Putamen (tissue), 1 donor: Measurements from ENCODE around the gene COL3A1.

Source experiments
- DNase-seq: peaks from one replicate; pipeline ENCODE4 v3.0.0-alpha.2; 2016; ENCODE audit warnings: low spot score

The COL3A1 gene

DNA sequence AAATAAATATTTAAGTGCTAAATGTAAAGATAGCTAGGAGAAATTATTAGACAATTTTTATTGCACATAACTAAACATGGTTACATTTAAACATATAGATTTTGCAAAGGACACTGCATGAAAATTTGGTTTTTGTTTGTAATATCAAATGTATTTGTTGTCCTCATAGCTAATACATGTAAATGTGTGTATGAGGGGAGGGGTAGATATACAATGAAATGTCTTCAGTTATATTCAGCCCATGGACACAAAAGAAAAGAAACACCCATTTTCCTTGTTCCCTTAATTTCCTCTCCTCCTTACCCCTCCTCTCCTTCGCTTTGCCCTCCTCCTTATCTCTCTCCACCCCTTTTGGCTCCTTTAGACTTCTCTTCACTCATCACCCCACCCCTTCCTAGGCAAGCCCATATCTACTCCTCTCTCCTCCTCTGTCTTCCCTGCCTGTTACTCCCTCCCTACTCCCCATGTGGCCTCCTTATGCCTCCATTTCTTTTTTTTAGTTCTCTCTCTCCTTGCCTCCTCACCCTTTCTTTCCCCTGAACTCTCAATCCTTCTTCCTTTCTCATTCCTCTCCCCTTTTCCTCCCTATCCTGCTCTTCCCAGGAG lies 1.4 kb downstream of the COL3A1 start:
- DNase-seq = no peak

DNA sequence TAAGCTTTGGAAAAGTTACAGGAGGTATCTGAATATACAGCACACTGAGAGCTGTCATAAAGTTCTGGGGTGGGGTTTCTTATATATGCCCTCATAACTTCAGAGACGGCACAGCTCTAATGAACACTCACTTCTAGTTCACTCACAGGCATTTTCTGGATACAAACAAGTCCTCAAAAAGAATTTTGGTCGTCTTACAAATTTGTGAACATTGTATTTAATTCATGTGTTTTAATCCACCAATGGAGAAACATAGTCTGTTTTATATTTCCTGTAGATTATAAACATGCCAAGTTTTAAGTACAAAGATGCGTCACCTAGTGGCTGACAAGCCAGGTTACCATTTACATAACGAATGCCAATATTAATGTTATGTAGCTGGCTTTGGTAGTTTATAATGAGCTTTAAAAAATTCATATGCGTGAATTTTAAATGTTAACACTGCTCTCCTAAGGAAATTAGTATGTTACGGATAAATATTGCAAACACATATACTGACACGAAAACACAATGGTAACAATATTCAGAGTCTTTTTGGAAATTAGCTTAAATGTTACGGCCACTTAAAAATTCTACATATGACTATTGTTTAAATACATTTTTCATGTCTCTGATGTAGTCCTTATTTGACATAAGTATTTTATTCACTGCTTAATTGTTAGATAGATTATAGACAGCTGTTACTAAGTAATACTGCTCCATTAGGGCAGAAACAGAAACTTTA lies 2.5 kb downstream of the COL3A1 start:
- no peak for DNase-seq

DNA sequence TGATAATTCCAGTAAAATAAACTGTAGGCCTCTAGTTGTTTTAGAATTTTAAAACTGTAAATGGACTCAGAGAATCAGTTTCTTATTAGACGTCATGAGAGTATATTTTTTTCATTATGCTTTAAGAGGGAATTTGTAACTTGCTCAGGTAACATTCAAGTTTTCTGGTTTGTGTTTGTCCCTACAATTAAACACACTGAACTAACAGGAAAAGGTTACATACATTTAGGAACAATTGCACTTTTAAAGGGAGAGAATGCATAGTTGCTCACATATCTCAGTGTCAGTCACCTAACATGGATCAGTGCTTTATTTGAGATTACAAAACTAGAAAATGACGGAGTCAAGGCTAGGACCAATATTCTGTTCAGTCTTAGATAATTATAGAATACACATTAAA lies 3.1 kb downstream of the COL3A1 start:
- DNase-seq = no peak

DNA sequence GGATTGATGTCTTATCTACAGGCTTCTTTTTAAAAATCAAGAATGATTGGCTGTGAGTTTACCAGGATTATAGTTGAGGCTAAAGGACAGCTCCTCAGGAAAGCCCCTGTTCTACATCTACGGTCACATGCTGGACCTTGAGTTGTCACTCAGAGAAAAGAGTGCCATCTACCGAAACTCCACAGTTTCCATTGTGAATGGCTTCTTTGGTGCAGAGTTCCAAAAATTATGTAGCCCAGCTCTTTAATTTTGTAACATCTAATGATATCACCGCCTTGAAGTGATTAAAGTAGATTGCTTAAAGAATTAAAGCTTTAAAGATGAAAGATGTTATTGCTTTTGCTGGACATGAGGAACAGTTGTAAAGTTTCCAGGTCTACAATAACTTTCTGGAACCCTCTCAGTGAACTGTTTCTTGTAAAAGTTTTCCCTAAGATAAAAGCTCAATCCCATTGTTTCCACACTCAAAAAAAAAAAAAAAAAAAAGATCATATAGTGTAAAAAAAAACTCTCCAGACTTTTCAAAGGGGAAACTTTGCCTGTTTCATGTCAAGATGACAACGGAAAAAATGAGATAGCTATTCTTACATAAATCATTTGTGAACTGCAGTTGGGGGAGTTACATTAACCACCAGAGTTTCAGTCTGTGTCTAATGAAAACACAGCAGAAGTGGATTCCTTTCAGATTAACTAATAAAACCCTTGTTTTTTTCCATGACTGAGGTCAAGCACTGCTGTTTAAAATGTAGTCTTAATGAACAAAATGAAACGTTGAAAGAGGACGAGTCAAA lies 4.3 kb downstream of the COL3A1 start:
- no peak for DNase-seq

DNA sequence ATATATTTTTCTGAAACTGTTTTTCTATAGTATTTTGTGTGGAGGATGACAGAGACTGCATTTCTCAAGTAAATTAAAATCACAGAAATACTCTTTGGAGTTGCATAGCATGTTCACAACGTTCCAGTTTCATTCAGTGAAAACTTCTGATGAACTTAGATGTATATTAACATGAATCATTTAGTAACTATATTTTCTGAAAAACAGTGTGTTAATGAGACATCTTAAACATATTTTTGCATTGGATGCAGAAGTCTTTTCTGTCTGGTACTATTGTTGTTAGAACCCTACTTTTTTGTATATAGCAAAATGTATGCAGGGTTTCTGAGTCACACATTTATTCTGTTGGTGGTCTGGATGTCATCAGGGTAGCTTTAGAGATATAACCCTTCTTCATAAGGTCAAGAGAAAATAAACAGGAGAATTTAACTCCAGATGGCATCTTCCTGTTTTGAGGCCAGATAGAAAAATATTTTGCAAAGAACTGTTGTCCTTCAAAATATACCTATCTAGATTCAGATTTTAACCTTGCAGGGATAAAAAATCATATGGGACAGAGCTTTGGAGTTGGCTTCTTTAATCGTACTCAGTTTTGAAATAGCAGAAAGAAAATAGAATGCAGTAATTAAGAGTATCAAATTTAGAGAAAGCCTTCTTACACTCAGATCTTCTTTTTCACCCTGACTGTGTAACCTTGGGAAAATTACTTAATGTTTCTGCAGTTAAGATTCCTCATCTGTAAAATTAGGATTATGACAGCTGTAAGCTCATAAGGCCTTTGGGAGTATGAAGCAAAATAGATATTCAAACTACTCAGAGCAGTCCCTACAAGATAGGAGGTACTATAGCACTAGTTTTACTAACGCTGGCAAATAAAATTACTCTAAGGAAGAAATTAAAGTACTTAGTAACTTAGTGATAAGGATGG lies 5.3 kb downstream of the COL3A1 start:
- DNase-seq = no peak

DNA sequence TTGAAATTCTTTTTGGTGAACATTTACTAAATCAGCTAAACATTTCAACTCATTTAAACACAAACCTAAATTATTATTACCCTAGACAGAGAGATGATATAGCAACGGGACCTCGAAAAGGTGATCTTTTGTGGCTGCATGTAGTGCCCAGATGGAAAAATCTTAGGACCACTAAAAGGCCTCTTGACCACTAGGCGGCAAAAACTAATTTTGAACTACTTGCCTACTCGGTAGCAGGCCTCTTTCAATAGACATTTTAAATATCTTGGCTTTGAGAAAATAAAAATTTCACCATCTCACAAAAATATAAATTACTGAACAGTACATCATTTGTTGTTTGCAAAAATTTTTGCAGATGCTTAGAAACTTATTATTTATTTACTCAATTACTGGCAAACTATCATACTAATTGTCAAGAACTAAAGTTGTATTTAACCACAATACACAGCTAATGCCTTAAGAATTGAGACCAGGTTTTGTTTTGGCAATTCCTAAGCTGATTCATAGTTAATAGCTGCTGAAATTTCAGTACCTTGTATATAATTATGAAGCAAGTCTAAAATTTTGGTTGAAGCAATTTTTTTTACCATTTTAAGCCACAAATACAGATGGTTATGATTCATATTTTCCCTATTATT lies 9.4 kb downstream of the COL3A1 start:
- no peak for DNase-seq

DNA sequence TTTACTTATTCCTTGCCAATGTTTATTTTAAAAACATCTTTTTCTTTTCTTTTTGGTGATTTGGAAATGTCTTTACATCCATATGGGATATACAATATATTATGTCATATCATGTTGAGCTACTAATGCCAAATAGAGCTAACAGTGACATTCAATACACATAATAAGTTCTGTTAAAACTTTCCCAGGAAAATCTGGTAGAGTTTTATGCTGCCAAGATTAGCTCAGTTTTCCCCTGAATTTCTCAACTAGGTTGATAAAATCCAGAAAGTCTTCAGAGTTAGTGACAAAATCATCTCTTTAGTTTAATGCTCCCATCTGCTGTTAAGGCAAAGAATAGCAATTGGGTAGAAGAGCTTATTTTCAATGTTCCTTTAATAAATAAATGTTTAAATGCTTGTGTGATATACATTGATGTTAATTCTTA lies 9.9 kb downstream of the COL3A1 start:
- no peak for DNase-seq

DNA sequence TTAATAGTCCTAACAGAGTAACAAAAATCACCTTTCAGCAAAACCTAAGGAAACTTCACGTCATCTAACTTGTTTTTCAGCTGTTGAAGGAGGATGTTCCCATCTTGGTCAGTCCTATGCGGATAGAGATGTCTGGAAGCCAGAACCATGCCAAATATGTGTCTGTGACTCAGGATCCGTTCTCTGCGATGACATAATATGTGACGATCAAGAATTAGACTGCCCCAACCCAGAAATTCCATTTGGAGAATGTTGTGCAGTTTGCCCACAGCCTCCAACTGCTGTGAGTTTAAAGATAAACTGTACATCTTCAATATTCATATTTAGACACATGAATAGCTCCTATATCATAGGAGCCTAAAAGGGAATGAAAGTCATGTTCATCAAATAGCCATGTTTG lies 10.5 kb downstream of the COL3A1 start:
- no peak for DNase-seq

DNA sequence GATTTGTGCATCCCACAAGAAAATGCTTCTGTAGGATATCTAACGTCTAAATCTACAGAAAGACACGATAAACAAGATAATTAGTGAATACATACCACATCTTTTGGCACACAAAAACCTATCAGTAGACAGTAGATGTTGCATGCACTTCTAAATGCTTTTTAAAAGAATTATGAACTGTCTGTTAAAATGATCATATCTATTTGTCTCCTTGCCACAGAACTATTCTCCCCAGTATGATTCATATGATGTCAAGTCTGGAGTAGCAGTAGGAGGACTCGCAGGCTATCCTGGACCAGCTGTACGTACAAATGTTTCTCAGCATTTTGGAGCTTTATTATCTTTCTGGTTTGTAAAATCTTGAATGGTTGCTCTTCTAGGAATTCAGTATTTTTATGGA lies 12.7 kb downstream of the COL3A1 start:
- no peak for DNase-seq

DNA sequence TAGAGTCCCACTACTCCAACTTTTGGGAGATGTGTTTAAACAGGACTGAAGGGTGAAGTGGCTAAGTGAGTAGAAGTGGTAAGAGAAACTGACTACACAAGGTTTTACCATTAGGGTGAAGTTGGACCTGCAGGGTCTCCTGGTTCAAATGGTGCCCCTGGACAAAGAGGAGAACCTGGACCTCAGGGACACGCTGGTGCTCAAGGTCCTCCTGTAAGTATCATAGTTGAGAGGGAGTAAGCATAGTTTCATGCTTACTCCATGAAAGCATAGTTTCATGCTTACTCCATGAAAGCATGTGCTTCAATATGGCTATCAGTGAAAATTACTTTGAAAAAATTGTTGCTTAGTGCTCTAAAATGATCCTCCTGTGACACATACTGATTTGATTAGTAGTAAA lies 19.1 kb downstream of the COL3A1 start:
- no peak for DNase-seq

DNA sequence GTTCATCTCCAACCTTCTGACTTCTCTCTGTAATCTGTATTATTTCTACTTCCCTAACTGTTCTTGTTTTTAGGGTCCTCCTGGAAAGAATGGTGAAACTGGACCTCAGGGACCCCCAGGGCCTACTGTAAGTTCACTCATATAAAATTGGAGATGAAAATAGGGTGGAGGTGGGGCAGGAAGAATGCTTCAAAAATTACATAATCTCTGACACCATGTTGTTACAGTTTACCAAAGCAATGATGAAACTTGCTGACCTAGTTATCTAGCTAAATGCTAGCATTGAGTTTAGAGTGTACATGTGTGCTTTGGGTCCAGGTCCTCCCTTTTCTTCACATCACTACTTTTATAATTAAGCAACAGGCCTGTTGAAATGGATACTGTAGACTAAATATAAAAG lies 23.1 kb downstream of the COL3A1 start:
- no peak for DNase-seq

DNA sequence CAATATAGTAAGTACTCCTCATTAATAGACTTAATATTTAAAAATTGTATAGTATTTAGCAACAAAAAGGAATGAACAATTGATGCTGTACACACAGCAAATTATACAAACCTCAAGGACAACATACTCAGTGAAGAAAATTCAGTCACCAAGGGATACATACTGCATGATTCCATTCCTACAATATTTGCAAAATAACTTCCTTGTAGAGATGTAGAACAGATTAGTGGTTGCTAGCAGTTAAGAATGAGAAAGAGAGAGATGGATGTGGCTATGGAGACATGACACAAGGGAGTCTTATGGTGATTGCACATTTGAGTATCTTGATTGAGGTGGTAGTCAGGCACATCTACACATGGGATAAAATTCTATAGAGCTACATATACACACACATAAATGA lies 26.0 kb downstream of the COL3A1 start:
- DNase-seq = no peak

DNA sequence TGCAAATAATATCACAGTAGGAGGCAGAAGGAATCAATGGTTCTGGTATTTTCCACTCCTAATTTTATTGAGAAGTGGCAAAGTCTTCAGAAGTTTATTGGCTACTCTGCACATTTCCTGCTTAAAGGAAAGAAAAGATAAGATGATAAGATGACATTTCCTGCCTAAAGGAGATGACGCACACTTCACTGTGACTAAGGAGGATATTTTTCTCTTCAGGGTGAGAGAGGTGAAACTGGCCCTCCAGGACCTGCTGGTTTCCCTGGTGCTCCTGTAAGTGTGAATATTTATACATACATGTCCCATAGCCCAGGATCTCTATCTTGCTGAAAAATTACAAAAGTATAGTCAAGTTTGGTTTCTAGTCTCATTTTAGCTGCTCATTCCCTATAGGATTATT lies 27.9 kb downstream of the COL3A1 start:
- no peak for DNase-seq

DNA sequence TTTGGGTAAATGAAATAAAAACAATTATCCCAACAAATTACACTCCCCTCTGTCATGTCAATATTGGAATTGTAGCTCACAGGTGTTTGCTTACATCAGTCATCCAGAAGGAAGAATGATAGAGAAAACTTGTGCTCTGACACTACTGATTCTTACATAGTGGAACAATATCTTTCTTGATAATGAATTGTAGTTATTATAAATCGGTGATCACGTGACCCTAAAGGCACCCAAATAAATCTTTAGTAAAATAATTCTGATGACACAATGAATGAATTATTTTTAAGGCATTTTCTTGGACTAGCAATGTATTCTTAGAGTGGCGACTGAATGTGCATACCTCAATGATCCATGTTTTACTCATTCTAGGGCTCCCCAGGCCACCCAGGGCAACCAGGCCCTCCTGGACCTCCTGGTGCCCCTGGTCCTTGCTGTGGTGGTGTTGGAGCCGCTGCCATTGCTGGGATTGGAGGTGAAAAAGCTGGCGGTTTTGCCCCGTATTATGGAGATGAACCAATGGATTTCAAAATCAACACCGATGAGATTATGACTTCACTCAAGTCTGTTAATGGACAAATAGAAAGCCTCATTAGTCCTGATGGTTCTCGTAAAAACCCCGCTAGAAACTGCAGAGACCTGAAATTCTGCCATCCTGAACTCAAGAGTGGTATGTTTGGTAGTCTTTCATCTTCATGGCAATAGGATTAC lies 34.5 kb downstream of the COL3A1 start:
- no peak for DNase-seq

DNA sequence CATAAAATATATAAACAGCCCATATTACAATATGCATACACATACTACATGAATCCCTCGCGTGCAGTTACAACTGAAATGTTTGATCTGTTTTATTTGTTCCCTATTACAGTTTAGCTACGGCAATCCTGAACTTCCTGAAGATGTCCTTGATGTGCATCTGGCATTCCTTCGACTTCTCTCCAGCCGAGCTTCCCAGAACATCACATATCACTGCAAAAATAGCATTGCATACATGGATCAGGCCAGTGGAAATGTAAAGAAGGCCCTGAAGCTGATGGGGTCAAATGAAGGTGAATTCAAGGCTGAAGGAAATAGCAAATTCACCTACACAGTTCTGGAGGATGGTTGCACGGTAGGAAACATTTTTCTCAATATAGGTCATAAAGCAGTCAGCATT lies 36.4 kb downstream of the COL3A1 start:
- no peak for DNase-seq

DNA sequence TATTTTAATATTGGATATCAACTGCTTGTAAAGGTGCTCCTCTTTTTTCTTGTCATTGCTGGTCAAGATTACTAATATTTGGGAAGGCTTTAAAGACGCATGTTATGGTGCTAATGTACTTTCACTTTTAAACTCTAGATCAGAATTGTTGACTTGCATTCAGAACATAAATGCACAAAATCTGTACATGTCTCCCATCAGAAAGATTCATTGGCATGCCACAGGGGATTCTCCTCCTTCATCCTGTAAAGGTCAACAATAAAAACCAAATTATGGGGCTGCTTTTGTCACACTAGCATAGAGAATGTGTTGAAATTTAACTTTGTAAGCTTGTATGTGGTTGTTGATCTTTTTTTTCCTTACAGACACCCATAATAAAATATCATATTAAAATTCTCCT lies 38.2 kb downstream of the COL3A1 start:
- DNase-seq = no peak

DNA sequence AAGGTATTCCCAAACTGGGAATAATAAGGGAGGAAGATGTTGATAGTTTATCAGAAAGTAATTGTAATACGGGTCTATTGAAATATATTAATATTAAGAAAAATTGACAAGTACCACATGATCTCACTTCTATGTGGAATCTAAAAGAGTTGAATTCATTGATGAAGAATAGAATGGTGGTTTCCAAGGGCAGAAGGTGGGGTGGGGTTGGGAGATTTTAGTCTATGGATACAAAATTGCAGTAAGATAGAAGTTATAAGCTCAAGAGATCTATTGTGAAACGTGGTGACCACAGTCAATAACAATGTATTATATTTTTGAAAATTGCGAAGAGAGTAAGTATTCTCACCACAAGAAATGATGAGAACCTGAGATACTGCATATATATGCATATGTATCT lies 38.9 kb downstream of the COL3A1 start:
- no peak for DNase-seq

DNA sequence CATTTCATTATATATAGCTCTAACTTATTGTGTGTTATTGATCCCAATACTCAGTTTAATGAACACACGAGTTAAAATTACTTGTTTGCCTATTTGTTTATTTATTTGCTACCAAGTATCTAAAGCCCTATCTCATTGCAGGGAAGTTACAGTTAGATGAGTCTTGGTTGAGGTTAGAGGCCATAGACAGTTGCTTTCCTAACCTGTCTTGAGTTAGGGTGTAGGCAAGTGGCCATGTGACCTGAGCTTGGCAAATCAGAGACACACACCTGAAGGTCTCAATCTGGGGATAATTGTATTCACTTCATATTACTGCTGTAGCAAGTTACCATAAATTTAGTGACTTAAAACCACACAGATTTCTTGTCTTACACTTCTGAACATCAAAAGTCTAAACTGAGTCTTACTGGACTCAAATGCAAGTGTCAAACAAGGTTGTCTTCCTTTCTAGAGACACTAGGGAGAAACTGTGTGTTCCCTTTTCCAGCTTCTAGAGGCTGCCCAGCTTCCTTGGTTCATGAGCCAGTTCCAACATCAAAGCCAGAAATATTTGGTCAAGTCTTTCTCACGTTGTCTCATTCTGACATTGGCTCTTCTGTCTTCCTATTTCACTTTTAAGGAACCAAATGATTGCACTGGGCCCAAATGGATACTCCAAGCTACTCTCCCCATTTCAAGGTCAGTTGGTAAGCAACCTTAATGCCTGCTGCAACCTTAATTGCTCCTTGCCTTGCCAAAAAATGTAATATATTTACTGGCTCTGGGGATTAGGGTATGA lies 39.7 kb downstream of the COL3A1 start:
- no peak for DNase-seq

DNA sequence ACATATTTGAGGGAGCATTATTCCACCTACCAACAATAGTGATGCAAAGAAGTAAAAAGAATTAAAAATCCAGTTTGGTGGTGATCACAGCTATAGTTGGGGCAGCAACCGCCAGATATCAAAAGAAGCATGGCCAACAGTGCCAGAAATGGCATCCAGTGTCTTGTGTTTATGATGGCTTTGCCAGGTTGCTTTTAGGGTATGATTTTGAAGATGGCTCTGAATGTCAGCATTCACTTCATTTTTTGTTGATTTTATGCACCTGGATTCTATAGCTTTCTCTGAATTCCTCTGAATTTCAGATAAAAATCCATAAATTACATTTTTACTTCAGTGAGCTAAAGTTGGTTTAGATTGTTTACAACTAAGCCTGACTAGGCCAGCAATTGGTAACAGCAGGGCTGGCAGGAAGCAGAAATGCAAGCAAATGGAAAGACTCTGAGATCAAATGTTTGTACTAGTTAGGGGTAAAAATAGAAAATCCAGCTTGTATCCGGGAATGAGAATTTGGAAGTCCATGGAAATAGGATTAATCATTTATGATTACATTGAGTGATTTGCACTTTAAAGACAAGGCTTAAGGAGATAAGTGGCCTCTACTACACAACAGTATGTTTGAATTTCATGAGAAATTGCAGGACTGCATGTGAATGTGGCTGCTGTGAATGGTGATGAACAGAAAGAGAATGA lies 40.4 kb downstream of the COL3A1 start:
- no peak for DNase-seq

DNA sequence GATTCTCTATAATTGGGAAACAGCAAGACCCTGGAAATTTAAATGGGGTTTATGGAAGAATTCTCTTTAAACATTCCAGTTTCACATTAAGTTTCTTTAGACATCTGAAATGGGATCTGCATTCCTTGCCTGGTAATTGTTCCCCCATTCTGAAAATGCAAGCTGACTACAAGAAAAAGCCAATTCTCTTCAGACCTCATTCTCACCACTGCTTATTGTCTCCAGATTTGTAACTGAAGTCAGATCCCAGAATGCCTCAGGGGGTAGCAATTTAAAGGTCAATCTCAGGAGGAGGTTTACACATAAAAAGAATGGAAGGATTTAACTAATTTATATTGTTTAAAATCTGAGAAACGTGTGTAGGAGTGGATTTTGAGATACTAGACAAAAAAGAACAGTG lies 41.2 kb downstream of the COL3A1 start:
- DNase-seq = no peak
